ENCODE measurements around the gene ITGA1.

DNA sequence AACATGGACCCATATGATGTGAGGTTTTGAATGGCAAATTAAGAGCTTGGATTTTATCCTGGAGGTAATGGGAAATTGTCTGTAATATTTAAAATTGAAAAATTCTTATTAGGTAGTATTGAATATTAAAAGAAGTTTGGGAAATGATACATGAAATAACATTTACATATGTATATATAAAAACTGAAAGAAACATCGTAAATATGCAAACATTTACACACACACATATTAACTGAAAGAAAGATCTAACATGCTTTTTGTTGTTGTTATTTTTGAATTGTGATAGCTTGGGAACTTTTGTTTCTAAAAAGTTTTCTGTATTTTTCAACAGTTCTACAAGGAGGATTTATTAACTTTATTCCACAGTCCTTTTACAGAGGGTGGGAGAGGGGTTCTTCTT is 118.6 kb downstream of the ITGA1 start:
- no peak for TF ChIP-seq ESRRG (CRISPR knock-in tag; IDR thresholded peaks at IDR 0.05)
- TF ChIP-seq CSDC2 (CRISPR knock-in tag; IDR thresholded peaks at IDR 0.05), result no peak
- no peak for TF ChIP-seq ZFP3 (CRISPR knock-in tag; IDR thresholded peaks at IDR 0.05)

All from SK-N-SH treated with all-trans-retinoic acid at 6 μM for 48 hours (cell line).